GM10266 (cell line): ENCODE results near the gene TRIO.

ENCODE experiments used
- DNase-seq: peaks from one replicate; pipeline ENCODE4 v3.0.0; 2012; ENCODE audit errors: extremely low spot score
- TF ChIP-seq, protein P1 (sequence below): IDR thresholded peaks from 2 replicates; pipeline ENCODE4 v1.5.1; 2012; ENCODE audit warnings: mild to moderate bottlenecking, low read depth; ENCODE audit not compliant: control insufficient read depth, insufficient read depth; ENCODE audit errors: missing control alignments

TRIO gene

DNA sequence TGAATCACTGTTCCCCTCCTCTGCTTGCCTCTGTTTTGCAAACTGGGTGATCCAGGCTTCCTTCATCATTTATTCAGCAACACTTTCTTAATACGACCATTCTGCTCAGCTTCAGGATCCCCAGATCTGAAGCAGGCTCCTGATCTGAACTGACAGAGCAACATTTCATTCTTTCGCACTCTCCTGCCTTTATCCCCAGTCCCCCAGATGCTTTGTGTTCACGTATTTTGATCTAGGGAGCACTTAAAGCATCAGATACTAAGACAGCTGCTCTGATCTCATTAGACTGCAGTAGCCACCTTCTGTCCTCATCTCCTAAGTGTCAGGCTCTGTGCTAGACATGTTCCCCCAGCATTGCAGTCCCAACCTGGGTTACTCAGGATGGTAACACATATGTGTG, 158.0 kb downstream of the TRIO start:
- TF ChIP-seq, protein P1, sequence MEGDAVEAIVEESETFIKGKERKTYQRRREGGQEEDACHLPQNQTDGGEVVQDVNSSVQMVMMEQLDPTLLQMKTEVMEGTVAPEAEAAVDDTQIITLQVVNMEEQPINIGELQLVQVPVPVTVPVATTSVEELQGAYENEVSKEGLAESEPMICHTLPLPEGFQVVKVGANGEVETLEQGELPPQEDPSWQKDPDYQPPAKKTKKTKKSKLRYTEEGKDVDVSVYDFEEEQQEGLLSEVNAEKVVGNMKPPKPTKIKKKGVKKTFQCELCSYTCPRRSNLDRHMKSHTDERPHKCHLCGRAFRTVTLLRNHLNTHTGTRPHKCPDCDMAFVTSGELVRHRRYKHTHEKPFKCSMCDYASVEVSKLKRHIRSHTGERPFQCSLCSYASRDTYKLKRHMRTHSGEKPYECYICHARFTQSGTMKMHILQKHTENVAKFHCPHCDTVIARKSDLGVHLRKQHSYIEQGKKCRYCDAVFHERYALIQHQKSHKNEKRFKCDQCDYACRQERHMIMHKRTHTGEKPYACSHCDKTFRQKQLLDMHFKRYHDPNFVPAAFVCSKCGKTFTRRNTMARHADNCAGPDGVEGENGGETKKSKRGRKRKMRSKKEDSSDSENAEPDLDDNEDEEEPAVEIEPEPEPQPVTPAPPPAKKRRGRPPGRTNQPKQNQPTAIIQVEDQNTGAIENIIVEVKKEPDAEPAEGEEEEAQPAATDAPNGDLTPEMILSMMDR, result no peak
- DNase-seq, result no peak

DNA sequence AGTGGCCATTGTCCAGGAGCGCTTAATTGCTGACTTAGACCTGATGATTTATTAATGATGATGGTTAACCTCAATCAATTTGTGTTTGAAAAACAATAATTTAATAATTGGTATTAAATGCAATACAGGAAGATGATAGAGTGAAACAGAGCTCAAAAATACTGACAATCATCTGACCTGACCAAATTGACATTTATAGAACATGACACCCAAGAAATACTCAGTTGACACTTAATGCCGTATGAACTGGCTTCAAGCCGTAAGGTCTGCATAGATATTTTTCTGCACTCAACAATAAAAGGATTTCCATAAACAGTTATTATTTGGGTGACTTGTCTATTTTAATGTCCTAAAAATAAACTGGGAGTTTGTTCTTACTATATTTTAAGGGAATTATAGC, 159.2 kb downstream of the TRIO start:
- TF ChIP-seq, protein P1, result no peak
- no peak for DNase-seq

DNA sequence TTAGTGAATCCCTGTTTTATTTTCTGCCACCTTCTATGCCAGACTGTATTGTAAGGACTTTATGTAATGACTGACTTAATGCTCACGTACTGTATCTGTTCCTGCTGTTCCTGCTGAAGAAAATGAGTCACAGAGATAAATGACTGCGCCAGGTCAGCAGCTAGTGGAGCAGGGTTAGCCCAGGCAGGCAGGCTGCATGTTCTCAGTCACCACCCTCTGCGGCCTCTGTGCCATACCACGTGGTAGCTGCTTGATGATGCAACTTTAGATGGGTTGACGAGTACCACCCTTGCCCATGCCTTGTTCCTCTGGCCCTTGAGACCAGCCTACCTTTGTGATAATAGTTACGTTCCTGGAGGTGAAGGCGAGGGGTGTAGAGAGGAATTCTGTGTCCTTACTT, 161.9 kb downstream of the TRIO start:
- no peak for DNase-seq
- TF ChIP-seq, protein P1, result no peak

DNA sequence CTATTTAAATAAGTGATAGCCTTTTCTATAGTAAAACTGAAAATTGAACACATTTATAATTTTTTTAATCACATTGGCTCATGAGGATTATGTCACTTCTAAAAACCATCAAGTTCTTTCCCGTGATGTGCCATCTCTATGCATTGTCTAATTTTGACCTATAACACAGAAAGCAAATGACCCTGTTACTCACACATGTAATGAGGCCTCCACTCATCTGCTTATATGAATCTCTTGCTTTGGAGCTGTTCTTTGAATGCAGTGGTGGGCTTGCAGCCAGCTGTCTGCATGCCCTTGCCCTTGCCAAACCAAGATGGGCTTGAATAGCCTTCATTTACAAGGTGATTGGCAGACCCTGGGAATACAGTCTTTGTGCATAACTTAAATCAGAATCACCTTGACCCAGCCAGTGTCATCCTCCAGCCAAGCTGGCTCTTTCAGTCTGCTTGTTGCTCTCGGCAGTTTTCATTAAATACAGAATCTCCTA, 163.2 kb downstream of the TRIO start:
- DNase-seq, result no peak
- TF ChIP-seq, protein P1, result no peak

DNA sequence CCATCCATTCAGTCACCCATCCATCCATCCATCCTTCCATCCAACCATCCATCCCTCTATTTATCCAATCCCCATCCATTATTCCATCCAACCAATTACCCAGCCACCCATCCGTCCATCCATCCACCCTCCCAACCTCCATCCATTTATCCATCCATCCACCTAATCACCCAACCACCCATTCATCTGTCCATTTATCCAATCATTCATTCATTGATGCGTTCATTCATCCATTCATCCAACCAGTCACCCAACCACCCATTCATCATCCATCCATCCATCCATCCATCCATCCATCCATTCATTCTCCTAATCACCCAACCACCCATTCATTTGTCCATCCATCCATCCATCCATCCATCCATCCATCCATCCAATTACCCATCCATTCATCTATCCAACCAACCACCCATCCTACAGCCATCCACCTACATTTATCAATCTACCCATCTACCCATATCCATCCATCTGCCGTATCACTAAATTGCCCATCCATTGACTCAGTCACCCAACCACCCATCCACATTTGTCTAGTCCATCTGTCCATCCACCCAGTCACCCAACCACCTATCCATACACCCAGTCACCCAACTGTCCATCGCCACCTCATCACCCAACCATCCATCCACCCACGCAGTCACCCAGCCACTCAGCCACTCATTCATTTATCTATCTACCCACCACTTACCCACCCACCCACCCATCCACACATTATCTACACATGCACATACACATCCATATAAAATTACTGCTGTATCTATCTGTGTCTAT, 165.4 kb downstream of the TRIO start:
- TF ChIP-seq, protein P1, result no peak
- DNase-seq, result no peak

DNA sequence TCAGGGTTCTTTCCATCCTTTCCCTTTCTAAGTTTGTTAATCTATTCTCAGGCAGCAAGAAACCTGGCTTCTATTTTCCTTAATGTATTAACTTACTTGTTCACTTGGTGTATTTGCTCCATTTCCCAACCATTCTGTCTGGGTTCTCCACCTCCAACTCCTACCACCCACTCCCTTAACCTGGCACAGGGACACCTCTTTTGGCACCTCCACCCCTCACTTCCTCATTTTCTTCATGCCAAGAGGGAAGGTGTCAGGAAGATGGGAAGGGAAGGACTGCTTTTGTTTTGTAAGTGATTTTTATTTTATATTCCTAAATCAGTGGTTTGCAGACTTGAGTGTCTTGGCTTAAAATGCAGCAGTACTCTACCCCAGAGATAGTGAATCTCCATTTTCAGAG, 166.1 kb downstream of the TRIO start:
- DNase-seq, result no peak
- TF ChIP-seq, protein P1, result no peak

DNA sequence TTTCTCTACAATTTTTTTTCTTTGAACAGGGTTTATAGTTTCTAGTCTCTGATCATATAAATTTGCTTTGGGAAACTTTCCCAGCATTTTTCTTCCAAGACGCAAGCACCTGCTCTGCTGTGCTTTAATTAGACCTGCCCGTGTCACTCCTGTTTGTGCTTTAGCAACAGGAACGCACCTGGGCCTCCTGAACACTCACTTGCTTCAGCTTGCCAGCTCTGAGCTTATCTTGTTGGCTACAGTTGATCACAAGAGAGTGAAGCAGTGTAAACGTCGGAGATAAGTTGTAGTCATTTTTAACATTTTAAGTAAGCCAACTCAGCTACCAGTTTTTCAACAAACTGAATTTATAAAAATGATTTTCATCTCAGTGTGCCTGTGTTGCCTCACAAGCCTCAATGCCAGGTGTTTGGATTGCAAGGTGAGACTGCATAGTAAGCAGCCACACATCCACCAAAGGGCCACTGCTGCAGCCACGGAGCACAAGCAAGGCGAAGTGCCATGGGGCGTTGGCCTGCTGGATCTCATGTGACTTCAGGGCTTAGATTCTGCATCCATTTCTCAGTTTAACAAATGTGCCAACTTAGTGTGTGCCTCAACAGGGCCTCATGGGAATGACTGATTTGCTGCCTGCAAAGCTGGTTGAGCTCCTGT, 166.9 kb downstream of the TRIO start:
- no peak for DNase-seq
- TF ChIP-seq, protein P1, result no peak
